CD4-positive, alpha-beta T cell treated with Interleukin-17A for 4 hours (primary cell): Measurements from ENCODE around the gene MEI1.

Experiments used
- DNase-seq: peaks from one replicate; pipeline ENCODE4 v3.0.0-alpha.2; 2020; ENCODE audit warnings: mixed read lengths

MEI1 gene

GRCh38 chr22:41746567-41747400, 47.5 kb downstream of the MEI1 start:
- peak; percentile 75 for DNase-seq

DNA sequence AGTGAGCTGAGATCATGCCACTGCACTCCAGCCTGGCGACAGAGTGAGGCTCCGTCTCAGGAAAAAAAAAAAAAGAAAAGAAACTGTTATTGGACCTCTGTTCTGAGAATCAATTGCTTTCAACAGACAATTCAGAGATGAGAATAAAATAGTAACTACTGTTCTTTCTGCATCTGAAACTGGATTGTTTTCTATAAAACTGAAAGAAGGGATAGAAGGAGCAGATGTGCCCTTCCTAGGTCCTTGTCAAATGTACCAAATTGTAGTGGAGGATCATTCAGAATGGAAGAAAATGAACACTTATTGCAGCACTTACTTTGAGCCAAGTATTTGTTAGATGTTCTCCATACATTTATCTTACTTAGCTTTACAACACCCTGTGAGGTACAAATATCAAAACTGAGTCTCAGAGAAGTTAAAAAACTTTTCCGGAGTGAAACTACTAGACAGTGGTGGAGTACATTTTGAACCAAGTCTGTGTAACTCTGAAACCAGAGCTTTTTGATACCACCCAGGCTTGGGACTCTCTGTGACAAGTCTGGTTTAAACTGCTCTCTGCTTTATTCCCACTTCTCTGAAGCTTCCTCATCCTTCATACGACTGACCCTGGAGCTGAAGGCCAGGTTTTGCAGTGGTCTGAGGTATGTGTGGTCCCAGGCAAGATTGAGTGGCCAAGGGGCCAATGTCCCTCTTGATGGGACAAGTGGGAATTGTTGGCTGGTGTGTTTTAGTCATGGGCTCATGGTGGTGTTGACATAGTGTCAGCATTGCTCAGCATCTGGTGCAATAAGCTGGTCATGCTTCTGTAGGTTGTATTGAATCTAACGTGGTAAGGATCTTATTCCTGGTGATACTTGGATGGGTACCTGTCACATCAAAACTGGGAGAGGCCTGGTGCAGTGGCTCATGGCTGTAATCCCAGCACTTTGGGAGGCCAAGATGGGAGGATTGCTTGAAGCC, 53.0 kb downstream of the MEI1 start:
- DNase-seq, result no peak

DNA sequence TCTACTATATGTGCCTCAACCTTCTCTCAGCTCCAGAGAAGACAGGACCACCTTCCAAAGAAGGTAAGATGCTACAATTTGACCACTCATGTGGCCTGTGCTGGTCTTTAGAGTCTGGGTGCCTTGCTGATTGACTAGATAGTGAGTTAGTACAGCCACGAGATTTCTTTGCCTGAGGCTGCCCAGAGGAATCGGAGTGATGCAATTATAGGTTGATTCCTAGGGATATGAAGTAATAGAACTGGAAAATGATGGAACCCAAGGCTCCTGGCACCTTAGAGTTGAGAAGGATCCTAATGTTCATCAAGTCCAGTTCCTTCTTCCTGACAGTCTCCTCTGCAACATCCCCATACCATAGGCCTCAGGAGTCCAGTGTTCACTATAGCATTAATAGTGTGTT, 54.7 kb downstream of the MEI1 start:
- DNase-seq, result no peak

DNA sequence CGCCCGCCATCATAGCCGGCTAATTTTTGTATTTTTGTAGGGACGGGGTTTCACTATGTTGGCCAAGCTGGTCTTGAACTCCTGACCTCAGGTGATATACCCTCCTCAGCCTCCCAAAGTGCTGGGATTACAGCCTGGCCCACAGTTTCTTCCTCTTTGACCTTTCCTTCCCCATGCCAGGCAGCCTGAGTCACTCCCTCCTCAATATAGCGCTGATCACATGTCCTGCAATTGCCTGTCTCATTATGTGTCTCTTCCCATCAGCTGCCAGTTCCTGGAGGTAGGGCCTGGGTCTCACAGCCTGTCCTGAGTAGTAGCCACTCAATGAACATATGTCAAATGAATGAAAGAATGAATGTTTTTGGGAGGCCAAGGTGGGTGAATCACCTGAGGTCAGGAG, 58.2 kb downstream of the MEI1 start:
- DNase-seq, result no peak

GRCh38 chr22:41758231-41758630, 58.9 kb downstream of the MEI1 start:
- no peak for DNase-seq

DNA sequence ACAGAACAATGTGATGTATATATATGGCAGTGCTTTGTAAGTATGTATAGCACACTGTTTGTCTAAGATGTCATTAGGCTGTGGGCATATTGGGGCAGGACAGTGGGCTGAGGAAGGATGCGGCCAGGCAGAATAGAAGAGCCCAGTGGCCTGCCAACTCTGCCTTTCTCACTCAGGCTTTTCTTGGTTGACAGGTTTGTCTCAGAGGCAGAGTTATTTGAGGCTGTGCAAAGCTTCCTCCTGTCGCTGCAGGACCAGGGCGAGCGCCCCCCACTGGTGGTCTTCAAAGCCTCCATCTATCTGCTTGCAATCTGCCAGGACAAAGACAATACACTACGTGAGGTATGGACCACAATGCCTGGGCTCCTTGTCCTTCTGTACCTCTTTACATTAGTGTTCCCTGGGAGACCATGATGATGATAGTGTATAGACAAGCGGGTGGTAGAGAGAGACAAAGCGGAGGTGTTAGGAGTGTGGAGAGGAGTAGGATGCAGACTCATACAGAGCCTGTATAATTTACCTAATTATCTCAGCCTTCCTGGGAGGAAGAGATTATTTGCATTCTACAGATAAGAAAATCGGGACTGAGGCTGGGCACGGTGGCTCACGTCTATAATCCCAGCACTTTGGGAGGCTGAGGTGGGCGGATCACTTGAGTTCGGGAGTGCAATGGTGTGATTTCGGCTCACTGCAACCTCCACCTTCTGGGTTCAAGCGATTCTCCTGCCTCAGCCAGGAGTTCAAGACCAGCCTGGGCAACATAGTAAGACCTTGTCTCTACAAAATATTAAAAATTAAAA, 63.9 kb downstream of the MEI1 start:
- peak; percentile 52 for DNase-seq

GRCh38 chr22:41766476-41766875, 67.2 kb downstream of the MEI1 start:
- no peak for DNase-seq

- DNase-seq, result no peak
These were observed 69.1 kb downstream of the MEI1 start for GRCh38 chr22:41768430-41768829.

- no peak for DNase-seq
These were observed 71.6 kb downstream of the MEI1 start for GRCh38 chr22:41770715-41771468.

GRCh38 chr22:41772198-41772597, 72.9 kb downstream of the MEI1 start:
- DNase-seq, result no peak

DNA sequence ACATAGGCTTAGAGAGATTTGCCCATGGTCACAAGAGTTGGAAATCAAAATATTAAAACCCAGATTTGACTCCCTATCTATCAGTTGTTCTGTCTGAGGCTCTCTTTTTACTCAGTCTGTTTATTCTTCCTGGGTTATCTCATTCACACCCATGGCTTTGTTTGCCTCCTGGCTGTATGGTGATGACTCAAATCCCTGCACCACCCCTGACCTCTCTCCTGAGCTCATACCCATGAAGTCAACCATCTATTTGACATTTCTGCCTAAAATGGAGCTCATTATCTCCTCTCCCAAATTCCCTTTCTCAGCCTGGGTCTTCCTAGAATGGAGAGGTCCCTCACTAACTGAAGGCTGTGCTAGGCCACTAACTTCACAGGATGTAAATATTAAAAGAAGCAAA, 73.3 kb downstream of the MEI1 start:
- no peak for DNase-seq

GRCh38 chr22:41775338-41775737, 76.0 kb downstream of the MEI1 start:
- DNase-seq, result no peak

DNA sequence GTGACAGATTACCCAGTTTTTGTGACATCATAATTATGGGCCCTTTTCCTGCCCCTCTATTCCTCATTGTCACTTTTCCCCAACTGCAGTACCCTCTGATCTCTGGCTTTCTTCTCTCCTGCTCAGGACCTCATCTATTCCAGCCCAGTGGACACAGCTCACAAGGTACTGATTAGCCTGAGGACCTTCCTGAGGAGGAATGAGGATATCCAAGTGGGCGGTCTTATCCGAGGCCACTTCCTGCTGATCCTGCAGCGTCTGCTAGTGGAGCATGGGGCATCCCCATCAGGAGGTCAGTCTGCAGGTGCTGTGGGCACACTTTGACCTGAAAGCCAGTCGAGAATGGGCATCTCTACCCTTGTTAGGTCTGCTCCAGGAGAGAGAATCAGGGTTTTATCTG, 76.7 kb downstream of the MEI1 start:
- no peak for DNase-seq

- no peak for DNase-seq
These were observed 77.1 kb downstream of the MEI1 start for GRCh38 chr22:41776381-41776780.

- DNase-seq, result no peak
These were observed 78.6 kb downstream of the MEI1 start for GRCh38 chr22:41777749-41778425.

- peak; percentile 30 for DNase-seq
These were observed 80.7 kb downstream of the MEI1 start for GRCh38 chr22:41779929-41780505.

GRCh38 chr22:41780746-41781505, 81.6 kb downstream of the MEI1 start:
- DNase-seq, result peak; percentile 90

DNA sequence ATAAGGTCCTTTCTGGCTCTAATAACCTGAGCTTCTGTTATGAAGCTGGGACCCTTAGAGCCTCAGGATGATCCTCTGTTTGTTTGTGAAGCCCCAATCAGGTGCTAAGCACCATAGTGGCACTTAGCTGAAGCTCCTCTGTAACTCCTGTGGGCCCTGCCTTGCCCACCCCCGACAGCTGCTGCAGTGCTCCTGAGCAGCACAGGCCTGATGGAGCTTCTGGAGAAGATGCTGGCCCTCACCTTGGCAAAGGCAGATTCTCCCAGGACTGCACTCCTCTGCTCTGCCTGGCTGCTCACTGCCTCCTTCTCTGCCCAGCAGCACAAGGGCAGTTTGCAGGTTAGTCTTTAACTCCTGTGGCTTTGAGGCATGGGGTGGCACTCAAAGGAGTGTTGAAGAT, 82.2 kb downstream of the MEI1 start:
- DNase-seq, result peak; percentile 19

DNA sequence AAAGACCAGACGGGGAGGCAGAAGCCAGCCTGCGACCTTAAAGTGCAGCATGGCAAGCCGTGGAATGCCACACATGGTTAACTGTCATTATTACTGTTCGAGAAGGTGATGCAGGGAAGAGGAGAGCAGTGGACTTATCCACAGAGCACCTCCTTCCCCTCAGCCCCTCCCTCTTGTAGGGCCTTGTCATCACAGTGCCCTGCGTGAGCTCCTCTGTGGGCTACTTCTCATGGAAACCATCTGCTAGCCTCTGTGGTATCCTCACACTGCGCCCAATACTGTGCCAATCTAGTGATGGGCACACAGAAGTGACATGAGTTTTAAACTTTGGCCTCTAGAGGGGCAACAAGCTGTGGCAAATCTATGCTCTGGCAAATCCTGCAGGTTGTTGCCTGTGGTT, 83.0 kb downstream of the MEI1 start:
- DNase-seq, result peak; percentile 40

DNA sequence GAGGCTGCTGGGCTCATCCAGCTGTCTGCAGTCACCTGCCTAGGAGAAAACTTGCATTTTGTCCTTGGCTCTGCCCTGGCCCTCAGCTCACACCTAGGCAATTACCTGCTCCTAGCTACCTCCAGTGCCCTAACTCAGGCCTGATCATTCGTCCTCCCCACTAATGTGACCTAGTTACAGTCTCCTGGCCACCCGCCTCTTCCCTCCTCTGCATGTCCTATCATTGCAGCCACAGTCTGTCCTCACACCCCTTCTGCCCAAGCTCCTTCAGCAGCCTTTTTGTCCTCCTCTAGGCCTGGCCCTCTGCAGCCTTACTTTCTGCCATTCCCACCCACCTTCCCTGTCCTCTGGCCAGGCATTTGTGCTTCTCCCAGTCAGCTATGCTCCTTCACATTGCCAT, 83.4 kb downstream of the MEI1 start:
- DNase-seq, result no peak
